Peyer's patch (tissue), 4 donors: ENCODE results near the gene ARHGEF16. TPM values are rescaled to one million over a fixed set of nuclear protein-coding genes. Genes with fewer than 3 reads are reported as not detected.

Experiments used
- DNase-seq, 3 donors: peaks; one replicate each; pipeline ENCODE4 v3.0.0-alpha.2; 2017 to 2019
- H3K27ac ChIP-seq, 4 donors: fragments of 200-600 bp; sonication (generic); one replicate each; pipeline ENCODE4 v1.5.1; 2016 to 2019
- H3K27me3 ChIP-seq, 2 donors: fragments of 200-600 bp; sonication (generic); one replicate each; pipeline ENCODE4 v1.5.1; 2019
- H3K36me3 ChIP-seq, 3 donors: fragments of 200-600 bp; sonication (generic); one replicate each; pipeline ENCODE4 v1.5.1; 2016 to 2019
- H3K4me1 ChIP-seq, 4 donors: fragments of 200-600 bp; sonication (generic); one replicate each; pipeline ENCODE4 v1.5.1; 2016 to 2019
- H3K4me3 ChIP-seq, 4 donors: fragments of 200-600 bp; sonication (generic); 1 replicate in 3 of 4; 2 replicates in 1 of 4; pipeline ENCODE4 v1.5.1; 2016 to 2019; ENCODE audit warnings: mild to moderate bottlenecking in 1 of 4
- H3K9me3 ChIP-seq, 4 donors: fragments of 200-600 bp; sonication (generic); one replicate each; pipeline ENCODE4 v1.5.1; 2016 to 2019; ENCODE audit warnings: mild to moderate bottlenecking in 1 of 4
- POLR2A ChIP-seq, 2 donors: fragments of 450-650 bp; IDR thresholded peaks; one replicate each; pipeline ENCODE4 v1.5.1; 2017; ENCODE audit warnings: antibody characterized with exemption in 2 of 2, mild to moderate bottlenecking in 2 of 2, moderate library complexity in 2 of 2
- total RNA-seq, 4 donors: library from RNA; depleted of rRNA; stranded (reverse); fragments of >200 nt; gene quantifications; one replicate each; pipeline ENCODE4 v1.1.0, GENCODE V29; 2016
- TF ChIP-seq, protein P1 (sequence below), 6 experiments: fragments of 450-650 bp in 4 of 6; fragments of 200-600 bp in 2 of 6; sonication (generic) in 1 of 6; IDR thresholded peaks; one replicate each; pipeline ENCODE4 v1.5.1; 2017 to 2019; ENCODE audit warnings: antibody characterized with exemption in 6 of 6, mild to moderate bottlenecking in 3 of 6, moderate library complexity in 1 of 6

Gene ARHGEF16
- total RNA-seq, 4 donors from 2014 or later, result 43.7 to 225 (median 182) TPM

DNA sequence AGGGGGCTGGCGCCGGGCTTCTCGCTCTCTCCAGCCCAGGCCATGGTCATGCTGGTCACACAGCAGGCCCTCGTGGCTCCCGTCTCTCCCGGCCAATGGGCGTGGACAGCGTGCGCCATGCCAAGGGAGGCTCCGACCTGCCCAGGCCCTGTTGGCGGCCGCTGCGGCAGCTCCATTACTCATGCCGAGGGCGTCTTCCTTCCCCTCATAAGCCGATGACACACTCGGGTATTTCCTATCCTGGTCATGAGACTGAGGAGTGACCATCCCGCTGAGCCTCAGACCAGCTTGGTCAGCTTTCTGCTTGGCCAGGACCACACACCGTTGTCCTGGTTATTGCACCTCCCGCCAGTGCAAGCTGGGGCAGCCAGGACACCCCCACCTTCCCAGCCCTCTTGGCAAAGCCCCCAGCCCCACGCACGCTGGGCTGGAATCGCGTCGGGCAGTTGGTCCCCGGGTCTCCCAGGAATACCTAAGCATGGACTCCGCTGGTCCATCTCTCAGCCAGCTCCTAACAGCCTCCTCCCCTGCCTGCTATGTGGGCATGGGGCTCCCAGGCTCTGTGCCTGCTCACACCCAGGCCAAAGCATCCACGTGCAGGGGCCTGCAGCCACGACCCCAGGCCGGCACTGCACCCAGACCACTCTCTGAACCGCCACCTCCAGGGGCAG is 49.8 kb downstream of the ARHGEF16 start:
- no peak for TF ChIP-seq POLR2A (IDR thresholded peaks at IDR 0.05)
- TF ChIP-seq, protein P1, sequence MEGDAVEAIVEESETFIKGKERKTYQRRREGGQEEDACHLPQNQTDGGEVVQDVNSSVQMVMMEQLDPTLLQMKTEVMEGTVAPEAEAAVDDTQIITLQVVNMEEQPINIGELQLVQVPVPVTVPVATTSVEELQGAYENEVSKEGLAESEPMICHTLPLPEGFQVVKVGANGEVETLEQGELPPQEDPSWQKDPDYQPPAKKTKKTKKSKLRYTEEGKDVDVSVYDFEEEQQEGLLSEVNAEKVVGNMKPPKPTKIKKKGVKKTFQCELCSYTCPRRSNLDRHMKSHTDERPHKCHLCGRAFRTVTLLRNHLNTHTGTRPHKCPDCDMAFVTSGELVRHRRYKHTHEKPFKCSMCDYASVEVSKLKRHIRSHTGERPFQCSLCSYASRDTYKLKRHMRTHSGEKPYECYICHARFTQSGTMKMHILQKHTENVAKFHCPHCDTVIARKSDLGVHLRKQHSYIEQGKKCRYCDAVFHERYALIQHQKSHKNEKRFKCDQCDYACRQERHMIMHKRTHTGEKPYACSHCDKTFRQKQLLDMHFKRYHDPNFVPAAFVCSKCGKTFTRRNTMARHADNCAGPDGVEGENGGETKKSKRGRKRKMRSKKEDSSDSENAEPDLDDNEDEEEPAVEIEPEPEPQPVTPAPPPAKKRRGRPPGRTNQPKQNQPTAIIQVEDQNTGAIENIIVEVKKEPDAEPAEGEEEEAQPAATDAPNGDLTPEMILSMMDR (IDR thresholded peaks at IDR 0.05), result no peak
- H3K36me3 ChIP-seq, result no peaks in the 10 kb centered on the region
- H3K4me3 ChIP-seq, result no peak overlapping the region
- DNase-seq, result no peak
- H3K27ac ChIP-seq, result no peak overlapping the region
- H3K27me3 ChIP-seq, result no peaks in the 10 kb centered on the region
- H3K4me1 ChIP-seq, result no peaks in the 10 kb centered on the region
- H3K9me3 ChIP-seq, result no peaks in the 10 kb centered on the region

DNA sequence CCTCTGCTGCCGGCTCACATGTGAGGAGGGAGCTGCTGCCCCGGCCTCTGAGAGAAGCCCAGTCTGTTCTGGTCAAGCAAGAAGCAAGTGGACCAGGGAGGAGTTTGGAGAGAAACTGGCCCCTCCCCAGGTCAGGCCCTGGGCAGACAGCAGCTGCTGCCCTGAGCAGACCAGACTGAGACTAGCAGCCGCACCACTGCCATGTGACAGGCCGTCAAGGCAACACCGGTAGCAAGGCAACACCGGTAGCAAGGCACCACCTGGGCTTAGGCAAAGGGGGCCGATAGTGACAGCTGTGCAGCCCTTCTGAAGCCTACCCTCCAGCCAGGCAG is 50.3 kb downstream of the ARHGEF16 start:
- no peak for DNase-seq
- no peak overlapping the region for H3K4me3 ChIP-seq
- no peaks in the 10 kb centered on the region for H3K4me1 ChIP-seq
- TF ChIP-seq, protein P1 (IDR thresholded peaks at IDR 0.05), result no peak
- TF ChIP-seq POLR2A (IDR thresholded peaks at IDR 0.05), result no peak
- H3K9me3 ChIP-seq, result no peaks in the 10 kb centered on the region
- H3K27me3 ChIP-seq, result no peaks in the 10 kb centered on the region
- H3K27ac ChIP-seq, result no peak overlapping the region
- no peaks in the 10 kb centered on the region for H3K36me3 ChIP-seq

DNA sequence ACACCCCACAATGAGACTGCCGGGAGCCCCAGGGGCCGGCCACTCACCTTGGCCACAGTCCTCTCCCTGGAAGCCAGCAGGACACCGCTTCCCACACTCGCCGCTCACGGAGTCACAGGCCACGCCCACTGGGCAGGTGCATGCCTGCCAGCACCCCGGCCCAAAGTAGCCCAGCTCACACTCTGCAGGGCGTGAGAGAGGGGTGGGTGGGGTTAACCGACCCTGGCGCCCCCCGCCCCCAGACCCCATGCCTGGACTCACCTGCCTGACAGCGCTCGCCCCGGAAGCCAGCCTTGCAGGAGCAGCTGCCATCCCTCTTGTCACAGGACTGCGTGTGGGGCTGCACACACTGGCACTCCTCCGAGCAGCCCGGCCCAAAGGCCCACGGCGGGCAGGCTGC is 50.7 kb downstream of the ARHGEF16 start:
- TF ChIP-seq POLR2A (IDR thresholded peaks at IDR 0.05), result no peak
- TF ChIP-seq, protein P1 (IDR thresholded peaks at IDR 0.05), result no peak
- DNase-seq, result no peak
- H3K27ac ChIP-seq, result no peak overlapping the region
- H3K27me3 ChIP-seq, result no peaks in the 10 kb centered on the region
- H3K36me3 ChIP-seq, result no peaks in the 10 kb centered on the region
- no peaks in the 10 kb centered on the region for H3K9me3 ChIP-seq
- no peaks in the 10 kb centered on the region for H3K4me1 ChIP-seq
- H3K4me3 ChIP-seq, result no peak overlapping the region

DNA sequence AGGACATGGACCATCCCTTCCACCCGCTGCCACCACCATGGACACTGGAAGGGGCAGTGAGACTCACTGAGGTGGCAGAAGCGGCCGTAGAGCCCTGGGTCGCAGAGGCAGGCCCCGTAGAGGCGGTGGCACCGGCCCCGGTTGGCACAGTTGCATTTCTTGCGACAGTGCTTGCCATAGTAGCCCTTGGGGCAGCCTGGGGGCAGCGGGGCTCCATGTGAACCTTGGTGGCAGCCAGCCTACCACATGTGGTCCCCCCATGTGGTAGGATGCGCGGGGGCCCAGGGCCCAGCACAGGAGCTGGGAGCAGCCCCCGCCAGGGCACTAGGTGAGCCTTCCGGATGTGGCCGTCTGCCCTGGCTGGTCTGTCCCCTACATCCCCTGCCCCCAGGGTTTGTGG is 51.6 kb downstream of the ARHGEF16 start:
- H3K36me3 ChIP-seq, result no peaks in the 10 kb centered on the region
- H3K4me3 ChIP-seq, result no peak overlapping the region
- no peaks in the 10 kb centered on the region for H3K4me1 ChIP-seq
- no peaks in the 10 kb centered on the region for H3K27me3 ChIP-seq
- H3K9me3 ChIP-seq, result no peaks in the 10 kb centered on the region
- no peak overlapping the region for H3K27ac ChIP-seq
- DNase-seq, result no peak
- TF ChIP-seq POLR2A (IDR thresholded peaks at IDR 0.05), result no peak
- TF ChIP-seq, protein P1 (IDR thresholded peaks at IDR 0.05), result no peak

DNA sequence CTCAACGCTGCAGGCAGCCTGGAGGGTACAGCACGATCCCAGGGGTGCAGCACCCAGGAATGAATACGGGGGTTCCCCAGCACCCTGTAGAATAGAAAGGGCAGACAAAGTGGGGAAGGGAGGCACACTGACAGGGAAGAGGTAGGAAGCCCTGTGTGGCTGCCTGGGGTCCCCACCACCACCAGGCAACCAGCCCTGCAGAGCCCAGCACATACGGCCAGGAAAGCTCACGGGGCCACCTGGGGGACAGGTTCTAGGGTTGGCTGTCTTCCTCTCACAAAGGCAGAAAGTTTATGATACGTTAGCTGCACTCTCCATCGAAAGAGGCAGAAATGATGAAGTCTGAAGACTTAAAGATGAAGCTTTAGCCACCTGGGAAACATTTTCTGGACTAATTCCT is 52.5 kb downstream of the ARHGEF16 start:
- no peaks in the 10 kb centered on the region for H3K4me1 ChIP-seq
- H3K27me3 ChIP-seq, result no peaks in the 10 kb centered on the region
- TF ChIP-seq, protein P1 (IDR thresholded peaks at IDR 0.05), result no peak
- no peak for TF ChIP-seq POLR2A (IDR thresholded peaks at IDR 0.05)
- no peak overlapping the region for H3K4me3 ChIP-seq
- no peaks in the 10 kb centered on the region for H3K9me3 ChIP-seq
- no peaks in the 10 kb centered on the region for H3K36me3 ChIP-seq
- DNase-seq, result no peak
- no peak overlapping the region for H3K27ac ChIP-seq
